Stimulated activated CD8-positive, alpha-beta memory T cell treated with anti-CD3 and anti-CD28 coated beads, Interleukin-4, amount 100 ng/mL, for 1 hour (primary cell): ENCODE measurements around the gene MRPL55.
"Not testable (repeated sequence)": the region's sequence is repeated elsewhere in the genome, so short reads cannot be mapped to it uniquely, and the experiment has no call there.

ENCODE experiments used
- DNase-seq, 2 donors: peaks; one replicate each; pipeline ENCODE4 v3.0.0-alpha.2; 2020; ENCODE audit warnings: low read depth in 2 of 2, low spot score in 1 of 2

MRPL55 gene

DNA sequence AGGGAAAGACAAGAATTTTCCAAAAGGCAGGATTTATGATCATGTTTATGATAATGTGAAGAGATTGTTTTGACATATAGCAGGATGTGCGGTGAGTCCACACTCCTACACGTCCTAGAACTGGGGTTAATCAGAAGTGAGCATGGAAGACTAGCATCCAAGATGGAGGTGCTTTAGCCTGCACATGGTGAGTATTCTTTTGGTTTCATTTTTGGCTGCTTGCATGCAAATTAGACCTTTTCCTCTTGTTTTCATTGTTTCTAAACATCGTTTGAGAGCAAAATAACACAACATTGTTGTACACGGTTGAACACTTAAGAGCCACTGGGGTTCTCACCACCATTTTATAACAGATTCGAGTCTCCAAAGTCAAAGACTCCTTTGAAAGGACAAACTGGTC, 16.1 kb upstream of the MRPL55 start:
- DNase-seq = no peak

DNA sequence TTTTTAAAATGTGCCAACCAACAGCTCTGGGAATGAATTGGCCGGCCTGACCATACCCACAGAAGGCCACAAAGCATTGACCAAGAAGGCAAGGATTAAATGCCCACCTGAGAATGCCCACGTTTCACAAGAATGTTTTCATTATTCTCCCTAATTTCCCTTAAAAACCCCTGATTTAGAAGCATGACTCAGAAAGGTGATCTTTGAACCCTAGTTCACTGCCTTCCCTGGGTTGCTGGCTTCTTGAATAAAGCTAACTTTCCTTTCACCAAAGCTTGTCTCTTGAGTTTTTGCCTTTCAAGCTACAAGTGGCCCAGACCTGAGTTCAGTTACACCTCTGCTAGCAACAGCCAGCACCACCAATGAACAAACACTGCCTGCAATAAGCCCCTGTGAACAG, 14.4 kb upstream of the MRPL55 start:
- DNase-seq = no peak

DNA sequence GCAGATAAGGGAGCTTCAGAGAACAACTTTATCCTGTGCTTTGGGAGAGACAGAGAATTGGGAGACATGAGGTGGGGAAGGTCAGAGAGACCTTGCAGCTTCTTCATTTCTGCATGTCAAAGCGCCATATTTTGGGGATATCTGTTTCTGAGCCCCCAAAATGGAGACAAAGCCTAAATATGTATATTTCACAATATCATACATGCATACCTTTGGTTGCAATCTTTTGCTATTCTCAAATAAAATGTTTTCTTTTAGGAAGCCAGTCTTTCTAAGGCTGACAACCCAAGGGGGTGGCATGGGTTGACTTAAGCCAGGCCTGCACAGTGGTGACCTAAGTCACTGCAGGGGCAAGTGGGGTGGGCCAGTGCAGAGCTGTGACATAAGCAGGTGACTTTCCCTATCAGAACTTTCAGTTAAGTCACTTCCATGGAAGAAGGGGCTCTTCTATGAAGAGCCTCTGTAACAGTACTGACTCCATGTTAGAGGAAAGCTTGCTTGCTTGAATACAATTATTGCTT, 13.9 kb upstream of the MRPL55 start:
- DNase-seq = no peak

DNA sequence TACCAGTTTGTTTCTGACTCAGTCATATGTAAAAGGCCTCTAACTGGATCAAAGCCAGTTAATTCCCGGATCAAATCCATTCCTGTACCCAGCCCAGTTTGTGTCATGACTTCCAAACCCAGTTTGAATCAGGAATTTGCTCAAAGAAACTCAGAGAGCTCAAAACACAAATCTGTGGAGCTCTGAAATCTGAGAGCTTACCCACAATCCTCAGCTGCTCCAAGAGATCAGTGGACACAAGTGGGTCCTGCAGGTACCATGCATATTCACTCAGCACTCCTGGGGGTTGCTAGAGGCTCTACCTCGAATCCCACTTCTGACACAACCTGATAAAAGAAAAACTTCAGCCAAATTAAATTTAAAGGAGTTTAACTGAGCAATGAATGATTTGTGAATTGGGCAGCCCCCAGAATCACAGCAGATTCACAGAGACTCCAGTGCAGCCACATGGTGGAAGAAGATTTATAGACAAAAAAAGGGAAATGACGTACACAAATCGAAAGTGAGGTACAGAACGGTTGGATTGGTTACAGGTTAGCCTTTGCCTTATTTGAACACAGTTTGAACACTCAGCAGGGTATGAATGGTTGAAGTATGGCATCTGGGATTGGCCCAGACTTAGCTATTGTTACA, 11.9 kb upstream of the MRPL55 start:
- DNase-seq = no peak

DNA sequence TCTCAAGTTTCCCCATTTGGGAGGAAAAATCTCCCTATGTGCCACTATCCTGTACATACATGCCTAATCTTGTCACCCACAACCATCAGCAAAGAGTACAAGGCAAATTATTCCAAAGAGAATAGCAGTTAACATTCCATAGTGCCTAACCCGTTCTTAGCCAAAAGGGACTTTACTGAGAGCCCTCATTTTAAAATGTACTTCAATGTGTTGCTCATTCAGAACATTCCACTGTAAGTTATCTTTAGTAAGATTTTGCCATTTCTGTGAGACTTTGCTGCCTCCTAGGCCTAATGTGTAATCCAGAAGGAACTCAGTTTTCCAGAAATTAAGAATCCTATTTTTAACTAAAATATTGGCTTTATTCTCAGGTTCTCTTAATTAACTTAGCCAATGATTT, 11.3 kb upstream of the MRPL55 start:
- DNase-seq = no peak

DNA sequence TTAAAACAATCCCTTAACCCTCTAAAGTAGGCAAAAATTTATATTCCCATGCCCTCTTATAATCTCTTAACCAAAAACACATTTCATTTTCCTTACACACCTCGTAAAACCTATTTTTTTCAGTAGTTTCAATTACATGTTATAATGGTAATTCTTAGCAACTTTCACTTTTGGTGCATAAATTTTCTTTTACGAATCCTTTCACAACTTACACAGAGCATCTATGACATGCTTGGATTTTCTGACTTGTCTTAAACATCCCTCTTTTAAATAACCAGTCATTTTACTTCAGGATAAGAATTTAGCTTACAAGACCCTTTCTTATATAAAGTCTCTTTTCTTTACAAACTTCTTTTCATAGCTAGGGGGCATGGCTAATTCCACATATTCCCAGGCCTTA, 8.9 kb upstream of the MRPL55 start:
- DNase-seq = no peak

DNA sequence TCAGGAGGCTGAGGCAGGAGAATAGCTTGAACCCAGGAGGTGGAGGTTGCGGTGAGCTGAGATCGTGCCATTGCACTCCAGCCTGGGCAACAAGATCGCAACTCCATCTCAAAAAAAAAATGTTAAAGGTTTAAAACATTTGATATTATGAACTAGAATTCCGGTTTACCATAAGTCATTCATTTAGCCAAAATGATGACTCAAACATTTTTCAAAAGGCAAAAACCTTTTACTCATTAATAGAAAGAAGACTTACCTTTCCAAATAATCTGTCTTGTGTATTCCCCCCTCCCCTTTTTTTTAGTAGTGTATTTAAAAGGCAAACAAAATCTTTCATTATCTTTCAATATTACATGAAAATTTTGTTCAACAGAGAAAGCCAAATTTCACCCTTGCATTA, 8.2 kb upstream of the MRPL55 start:
- DNase-seq = no peak

DNA sequence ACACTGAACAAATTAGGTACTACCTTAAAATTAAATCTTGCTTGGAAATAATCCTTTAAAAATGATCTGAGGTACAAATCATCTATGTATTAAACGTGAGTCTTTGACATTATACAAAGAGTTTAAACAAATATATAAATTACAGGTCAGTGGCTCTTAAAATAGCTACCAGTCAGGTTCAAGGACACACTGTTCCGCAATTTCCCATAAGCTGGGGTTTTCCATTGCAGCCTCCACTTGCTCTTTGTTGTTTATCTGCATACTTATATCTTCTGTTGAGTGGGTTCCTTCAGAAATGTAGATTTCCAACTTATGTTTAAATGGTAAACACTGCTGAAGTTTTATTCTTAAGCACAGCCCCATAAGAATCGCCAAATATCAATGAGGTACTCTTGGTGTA, 5.7 kb upstream of the MRPL55 start:
- DNase-seq = no peak

DNA sequence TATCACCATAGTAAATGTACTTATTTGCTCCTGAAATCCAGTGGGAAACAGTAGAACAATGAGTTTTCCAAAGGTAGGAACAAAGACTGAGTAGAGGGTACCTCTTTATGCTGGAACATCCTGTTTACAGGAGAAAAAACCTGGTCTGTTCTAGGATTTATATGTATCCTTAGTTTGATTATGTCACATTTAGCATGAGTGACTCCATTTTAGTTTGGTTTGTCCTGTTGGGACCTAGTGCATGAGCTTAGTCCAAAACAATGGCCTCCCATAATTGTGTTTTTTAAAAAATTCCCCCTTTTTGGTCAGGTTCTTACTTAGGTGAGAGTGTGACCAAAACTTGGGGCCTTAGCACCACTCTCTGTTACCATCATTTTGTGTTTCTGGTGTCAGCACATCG, 3.5 kb upstream of the MRPL55 start:
- DNase-seq = no peak

DNA sequence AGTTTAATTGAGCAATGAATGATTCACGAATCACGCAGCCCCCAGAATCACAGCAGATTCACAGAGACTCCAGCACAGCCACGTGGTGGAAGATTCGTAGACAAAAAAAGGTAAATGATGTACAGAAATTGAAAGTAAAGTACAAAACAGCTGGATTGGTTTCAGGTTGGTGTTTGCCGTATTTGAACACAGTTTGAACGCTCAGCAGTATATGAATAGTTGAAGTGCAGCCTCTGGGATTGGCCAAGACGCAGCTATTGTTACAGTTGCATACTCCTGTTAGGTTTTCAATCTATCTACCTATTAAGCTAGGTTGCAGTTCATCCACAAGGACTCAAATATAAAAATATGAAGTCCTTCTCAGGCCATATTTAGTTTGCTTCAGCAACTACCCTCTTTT, 3.1 kb upstream of the MRPL55 start:
- no peak for DNase-seq

DNA sequence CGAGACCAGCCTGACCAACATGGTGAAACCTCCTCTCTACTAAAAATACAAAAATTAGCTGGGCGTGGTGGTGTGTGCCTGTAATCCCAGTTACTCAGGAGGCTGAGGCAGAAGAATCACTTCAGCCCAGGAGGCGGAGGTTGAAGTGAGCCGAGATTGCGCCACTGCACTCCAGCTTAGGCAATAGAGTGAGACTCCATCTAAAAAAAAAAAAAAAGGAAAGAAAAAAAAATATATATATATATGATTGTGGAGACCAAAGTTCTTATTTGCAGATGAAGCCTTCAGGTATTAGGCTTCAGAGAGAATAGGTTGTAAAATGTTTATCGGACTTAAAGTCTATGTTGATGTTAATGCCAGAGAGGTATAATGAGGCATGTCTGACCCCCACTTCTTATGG, 2.2 kb upstream of the MRPL55 start:
- not testable (repeated sequence) for DNase-seq

DNA sequence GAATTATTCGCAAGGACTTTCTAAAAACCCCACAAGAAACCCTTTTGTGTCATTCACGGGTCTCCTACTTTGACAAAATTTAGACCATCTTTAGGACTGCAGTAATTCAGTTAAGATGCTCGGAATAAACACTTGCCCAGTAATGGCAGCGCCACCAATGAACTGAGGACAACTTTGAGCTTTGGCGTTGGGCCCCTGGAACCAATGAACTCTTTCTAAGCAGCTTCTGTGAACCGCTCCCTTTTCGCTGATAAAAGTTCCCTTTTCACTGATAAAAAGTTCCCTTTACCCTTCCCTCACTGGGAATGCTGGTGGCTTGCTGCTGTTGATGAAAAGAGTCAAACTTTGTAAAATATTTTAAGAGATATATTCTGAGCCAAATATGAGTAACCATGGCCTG, 1.5 kb upstream of the MRPL55 start:
- DNase-seq = no peak

DNA sequence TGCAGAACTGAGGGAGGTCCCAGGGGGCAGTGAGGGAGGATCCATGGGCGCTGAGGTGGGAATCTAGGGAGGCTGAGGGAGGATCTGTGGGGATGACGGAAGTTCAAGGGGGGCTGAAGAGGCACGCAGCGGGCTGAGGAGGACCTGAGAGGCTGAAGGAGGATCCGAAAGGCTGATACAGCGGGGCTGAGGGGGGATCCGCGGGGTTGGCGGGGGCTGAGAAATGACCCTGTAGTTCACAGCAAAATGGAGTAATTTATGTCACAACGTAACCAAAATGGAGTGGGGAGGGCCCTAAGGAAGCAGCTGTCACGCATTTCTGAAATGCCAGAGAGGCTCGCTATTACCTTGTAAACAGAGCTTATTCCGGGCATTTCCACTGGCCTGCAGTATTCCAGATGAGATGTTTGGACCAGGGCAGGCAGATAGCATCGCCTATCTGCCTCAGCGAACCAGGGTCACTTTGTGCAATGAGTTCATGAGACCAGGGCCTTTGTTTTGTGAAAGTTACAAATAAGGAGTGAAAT, 926 bp upstream of the MRPL55 start:
- DNase-seq = no peak

DNA sequence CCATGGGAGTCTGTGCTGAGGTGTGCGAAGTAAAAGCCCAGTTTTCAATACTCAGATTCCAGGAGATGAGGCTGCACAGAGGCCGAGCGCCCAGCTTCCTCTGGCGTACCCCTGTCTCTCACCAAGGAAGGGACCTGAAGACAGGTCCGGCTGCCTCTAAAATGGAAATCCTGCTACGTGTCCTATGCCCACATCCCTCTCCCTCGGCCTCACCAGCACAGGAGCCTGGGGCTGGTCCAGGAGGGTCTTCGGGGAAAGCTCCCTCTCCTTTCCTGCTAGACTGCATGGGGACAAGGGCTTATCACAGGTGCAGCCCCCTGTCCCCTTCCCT, 392 bp downstream of the MRPL55 start:
- no peak for DNase-seq

DNA sequence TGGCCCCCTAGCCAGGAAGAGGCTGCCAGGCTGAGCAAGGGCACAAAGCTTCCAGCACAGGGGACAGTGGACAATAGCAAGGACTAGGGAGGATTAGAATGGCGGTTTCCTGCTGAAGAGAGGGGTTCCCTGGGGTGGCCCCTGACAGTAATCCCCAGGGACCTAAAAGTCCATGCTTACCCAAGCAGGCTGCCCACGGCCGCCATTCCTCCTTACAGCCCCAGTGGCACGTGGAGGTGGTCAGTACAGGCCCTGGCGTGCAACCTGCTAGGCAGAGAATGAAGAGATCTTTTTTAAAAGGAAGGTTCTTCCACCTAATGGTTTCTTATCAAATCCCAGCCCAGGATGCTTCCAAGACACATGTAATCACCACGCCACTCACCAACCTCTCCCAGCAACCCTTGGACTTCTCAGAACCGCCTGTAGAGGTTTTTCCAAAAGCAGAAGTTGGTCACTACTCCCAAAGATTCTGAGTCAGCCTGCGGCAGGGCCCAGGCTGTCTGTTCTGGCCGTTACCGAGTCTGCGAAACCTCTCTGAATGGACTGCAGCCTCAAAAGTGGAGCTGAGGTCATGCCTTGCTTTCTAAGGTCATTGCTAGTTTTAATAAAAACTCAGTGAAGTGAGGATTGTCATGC, 926 bp downstream of the MRPL55 start:
- DNase-seq = no peak

DNA sequence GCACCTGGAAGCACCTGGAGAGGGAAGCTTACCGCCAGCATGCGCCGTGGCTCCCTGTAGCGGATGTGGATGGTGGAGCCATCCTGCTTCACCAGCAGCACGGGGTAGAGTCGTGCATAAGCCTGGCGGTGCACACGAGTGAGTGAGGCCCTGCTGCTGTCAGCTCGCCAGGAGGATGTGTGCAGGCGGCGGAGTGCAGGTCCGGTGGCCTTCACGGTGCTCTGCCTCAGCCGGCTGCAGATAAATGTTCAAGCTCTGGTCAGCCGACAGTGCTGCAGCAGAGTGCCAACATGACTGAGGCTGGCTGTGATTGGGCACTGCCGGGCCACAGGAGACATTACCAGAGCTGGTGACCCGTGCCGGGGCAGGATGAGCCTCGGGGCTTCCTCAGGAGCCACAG, 1.5 kb downstream of the MRPL55 start:
- DNase-seq = no peak

DNA sequence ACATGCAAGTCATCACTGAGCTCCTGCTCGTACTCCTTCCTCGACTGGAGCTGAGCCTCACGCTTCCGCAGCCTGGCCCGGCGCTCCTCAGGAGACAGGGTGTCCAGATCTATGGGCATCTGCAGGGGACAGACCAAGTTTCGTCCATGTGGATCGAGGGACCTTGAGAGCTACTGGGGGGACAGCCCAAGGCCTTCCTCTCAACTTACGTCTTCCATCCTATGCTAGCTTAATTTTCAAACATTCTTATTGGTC, 2.4 kb downstream of the MRPL55 start:
- no peak for DNase-seq

DNA sequence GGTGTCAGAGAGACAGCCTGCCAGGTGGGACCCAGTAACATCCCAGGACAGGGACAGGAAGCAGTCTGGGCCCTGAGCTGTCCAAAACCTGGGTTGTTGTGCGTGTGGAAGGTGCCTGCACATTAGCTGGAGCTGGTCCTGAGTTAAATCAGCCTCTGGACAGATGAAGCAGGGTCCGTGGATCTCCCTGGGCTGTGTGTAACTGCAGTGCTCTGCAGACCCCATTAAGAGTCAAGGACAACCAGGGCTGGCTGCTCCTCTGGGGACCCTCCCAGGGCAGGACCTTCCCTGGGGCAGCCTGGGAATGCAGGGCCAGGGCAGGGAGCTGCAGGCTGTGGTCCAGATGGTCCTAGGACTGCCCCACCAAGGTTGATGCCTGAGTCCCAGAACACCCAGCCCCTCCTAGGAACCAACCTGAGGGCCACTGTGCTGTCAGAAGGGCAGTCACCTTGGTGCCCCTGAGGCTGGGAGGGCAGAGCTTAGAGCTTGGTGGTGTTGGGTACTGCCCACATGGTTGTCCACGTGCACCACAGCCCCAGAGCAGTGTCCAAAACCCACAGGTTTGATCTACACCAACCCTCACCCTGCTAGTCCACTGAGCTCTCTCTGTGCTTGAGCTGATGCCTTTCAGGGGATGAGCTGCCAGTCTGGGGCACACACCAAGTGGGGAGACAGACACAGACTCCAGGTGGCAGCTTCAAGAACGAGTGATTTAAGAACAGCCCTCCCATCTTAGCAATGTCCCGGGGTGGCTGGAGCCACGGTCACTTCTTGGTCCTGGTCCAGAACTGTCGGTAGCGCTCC, 2.9 kb downstream of the MRPL55 start:
- DNase-seq = no peak

DNA sequence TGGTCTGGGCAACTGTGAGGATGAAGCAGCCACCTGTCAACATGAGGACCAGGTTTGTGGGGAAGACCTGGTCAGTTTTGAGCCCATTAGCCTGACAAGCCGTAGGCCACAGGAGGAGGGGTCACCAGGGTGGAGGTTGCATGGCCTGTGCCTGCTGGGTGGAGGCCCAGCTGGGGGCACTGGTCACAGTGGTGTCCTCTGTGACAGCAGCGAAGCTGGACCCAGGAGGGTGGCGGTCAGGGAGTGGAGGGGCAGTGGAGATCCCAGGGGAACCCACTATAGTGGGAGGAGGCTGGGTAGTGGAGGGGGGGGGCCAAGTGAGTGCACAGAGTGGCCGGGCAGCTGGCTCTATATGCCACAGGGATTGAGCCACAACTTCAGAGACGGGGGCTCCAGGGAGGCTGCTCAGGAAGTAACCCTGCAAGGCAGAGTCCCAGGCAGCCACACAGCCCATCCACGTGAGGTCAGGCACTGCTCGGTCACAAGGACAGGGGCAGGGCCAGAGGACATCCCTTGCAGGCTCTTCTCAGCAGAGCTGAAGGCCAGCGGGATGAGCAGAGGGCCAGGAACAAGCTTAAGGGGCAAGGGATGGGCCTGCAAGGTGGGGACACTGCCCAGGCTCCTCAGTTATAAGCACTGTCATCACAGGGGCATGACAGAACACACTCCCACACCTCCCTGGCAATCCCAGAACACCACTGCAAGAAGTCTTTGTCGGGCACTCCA, 3.7 kb downstream of the MRPL55 start:
- no peak for DNase-seq

DNA sequence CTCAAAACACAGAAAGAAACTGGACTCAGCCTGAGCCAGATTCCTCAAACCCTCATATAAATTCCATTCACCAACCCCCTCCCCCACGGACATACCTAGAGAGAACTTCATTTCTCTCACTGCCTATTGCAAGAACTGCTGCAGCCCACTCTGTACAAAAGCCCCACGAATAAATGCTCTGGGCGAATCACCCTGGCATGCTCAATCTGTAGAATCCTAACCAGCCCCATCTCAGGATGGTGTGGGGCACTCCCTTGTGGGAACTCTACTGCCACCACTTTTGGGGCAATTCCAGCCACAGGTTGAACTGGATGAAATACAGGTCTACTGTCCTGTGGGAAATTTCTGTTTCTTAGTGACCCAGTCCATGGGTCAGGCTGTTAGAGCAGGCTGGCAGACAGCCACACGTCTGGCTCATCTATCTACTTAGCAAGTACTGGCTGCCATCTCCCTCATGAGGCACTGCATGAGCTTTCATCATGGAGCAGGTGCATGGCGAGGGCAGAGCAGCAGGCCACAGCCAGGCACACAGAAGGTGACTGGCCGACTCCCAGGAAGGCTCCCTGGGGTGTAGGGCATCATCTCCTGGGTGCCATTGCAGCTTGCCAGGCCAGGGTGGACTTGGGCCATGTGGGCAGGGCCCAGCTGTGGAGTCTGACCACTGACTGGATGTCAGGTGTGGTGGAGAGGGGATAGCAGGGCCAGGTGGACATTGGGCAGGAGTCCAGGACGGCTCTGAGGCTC, 4.4 kb downstream of the MRPL55 start:
- DNase-seq = no peak
